Mesendoderm (in vitro differentiated cells): Measurements from ENCODE around the gene PRPS1L1.

ENCODE experiments used
- DNase-seq: peaks from one replicate; pipeline ENCODE4 v3.0.0; 2013
- H2AK5ac ChIP-seq: 2 replicates; pipeline ENCODE4 v1.6.1; 2013; ENCODE audit warnings: low read length, inconsistent platforms
- H2BK120ac ChIP-seq: 2 replicates; pipeline ENCODE4 v1.6.1; 2013; ENCODE audit warnings: low read depth, mild to moderate bottlenecking, low read length, moderate library complexity, mixed read lengths
- H2BK15ac ChIP-seq: replicated peaks from 2 replicates; pipeline ENCODE4 v1.6.1; 2013; ENCODE audit warnings: low read depth, mild to moderate bottlenecking, moderate library complexity
- H2BK5ac ChIP-seq: 2 replicates; pipeline ENCODE4 v1.6.1; 2013; ENCODE audit warnings: low read length, inconsistent platforms
- H3K18ac ChIP-seq: 2 replicates; pipeline ENCODE4 v1.6.1; 2013; ENCODE audit warnings: mild to moderate bottlenecking, low read length, mixed read lengths
- H3K23ac ChIP-seq: one replicate; pipeline ENCODE4 v1.6.1; 2013; ENCODE audit warnings: low read length
- H3K27ac ChIP-seq: 2 replicates; pipeline ENCODE4 v1.5.1; 2013; ENCODE audit warnings: low read depth, mild to moderate bottlenecking, inconsistent platforms, low read length, moderate library complexity
- H3K27me3 ChIP-seq: 2 replicates; pipeline ENCODE4 v1.6.1; 2013; ENCODE audit warnings: low read length, control low read depth, mild to moderate bottlenecking, inconsistent platforms; ENCODE audit not compliant: insufficient read depth, poor library complexity
- H3K36me3 ChIP-seq: 2 replicates; pipeline ENCODE4 v1.6.1; 2013; ENCODE audit warnings: low read length, inconsistent platforms; ENCODE audit not compliant: control insufficient read depth, insufficient read depth
- H3K4ac ChIP-seq: one replicate; pipeline ENCODE4 v1.6.1; 2013; ENCODE audit warnings: low read depth, mild to moderate bottlenecking, low read length, moderate library complexity
- H3K4me1 ChIP-seq: 2 replicates; pipeline ENCODE4 v1.6.1; 2013; ENCODE audit warnings: low read depth, low read length, inconsistent platforms; ENCODE audit not compliant: control insufficient read depth
- H3K4me2 ChIP-seq: 2 replicates; pipeline ENCODE4 v1.6.1; 2013; ENCODE audit warnings: low read length
- H3K4me3 ChIP-seq: 2 replicates; pipeline ENCODE4 v1.5.1; 2013; ENCODE audit warnings: mild to moderate bottlenecking, low read length
- H3K56ac ChIP-seq: one replicate; pipeline ENCODE4 v1.6.1; 2013; ENCODE audit warnings: low read length
- H3K79me1 ChIP-seq: 2 replicates; pipeline ENCODE4 v1.6.1; 2013; ENCODE audit warnings: low read length, inconsistent platforms
- H3K79me2 ChIP-seq: 2 replicates; pipeline ENCODE4 v1.6.1; 2013; ENCODE audit warnings: mild to moderate bottlenecking, low read length; ENCODE audit not compliant: control insufficient read depth, insufficient read depth
- H3K9ac ChIP-seq: 2 replicates; pipeline ENCODE4 v1.6.1; 2013; ENCODE audit warnings: low read length, inconsistent platforms
- H4K5ac ChIP-seq: one replicate; pipeline ENCODE4 v1.6.1; 2013; ENCODE audit warnings: low read length
- H4K8ac ChIP-seq: one replicate; pipeline ENCODE4 v1.6.1; 2013; ENCODE audit warnings: low read depth, mild to moderate bottlenecking, control low read depth, low read length, moderate library complexity
- WGBS: extraction: QIAGEN DNeasy Blood & Tissue Kit; methylation state at CpG from one replicate; pipeline ENCODE4 v1.1.7; 2013; ENCODE audit warnings: low lambda C conversion rate, missing lambda C conversion rate; ENCODE audit not compliant: insufficient coverage; ENCODE audit errors: extremely low coverage; 5-methylcytosine and 5-hydroxymethylcytosine counted together

PRPS1L1 gene

DNA sequence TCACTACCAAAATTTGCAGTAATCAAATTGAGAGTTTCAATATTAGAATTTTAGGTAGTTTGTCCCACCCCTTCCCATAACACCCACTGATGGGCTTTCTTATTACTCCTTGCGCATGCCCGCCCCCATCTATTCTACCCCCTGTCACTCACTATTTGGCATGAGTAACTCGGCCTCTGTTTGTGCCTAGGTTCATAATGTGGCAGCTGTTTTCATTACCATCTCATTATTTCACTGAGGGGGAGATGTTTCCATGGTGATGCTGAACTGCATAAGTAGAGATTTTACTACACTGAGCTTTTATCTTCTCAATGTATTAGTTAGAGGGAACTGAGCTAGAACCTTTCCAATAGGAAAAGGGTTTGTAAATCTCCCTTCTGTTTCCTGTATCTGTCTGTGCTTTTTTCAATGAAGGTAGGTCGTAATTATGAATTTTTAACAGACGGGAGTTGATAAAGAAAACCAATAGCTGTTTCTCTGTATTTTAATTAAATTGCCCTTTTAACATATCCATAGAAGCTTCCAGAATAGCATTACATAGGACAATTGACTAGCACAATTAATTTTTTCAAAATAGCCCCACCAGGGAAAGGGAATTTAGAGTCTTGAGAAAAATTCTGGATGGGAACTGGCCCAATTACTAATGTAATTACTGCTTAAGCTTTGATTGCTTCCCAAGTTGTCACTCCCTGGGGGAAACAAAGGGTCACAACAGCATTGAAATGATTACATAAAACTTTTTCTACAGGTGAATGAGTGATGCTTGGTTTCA is 33.4 kb downstream of the PRPS1L1 start:
- no peak for DNase-seq
- H2BK120ac ChIP-seq: no peak overlapping the region
- H3K4me1 ChIP-seq: no peaks in the 10 kb centered on the region
- no peaks in the 10 kb centered on the region for H3K27me3 ChIP-seq
- H2BK15ac ChIP-seq: no peak overlapping the region
- H3K27ac ChIP-seq: no peak overlapping the region
- H3K36me3 ChIP-seq: no peaks in the 10 kb centered on the region
- H4K8ac ChIP-seq: no peak overlapping the region
- no CpG with 5 or more reads among the region's 5 CpGs for WGBS
- no peak overlapping the region for H2AK5ac ChIP-seq
- H3K56ac ChIP-seq: no peak overlapping the region
- no peak overlapping the region for H3K4ac ChIP-seq
- no peak overlapping the region for H3K4me2 ChIP-seq
- H3K23ac ChIP-seq: no peak overlapping the region
- H3K4me3 ChIP-seq: no peak overlapping the region
- H3K9ac ChIP-seq: no peak overlapping the region
- no peak overlapping the region for H2BK5ac ChIP-seq
- no peaks in the 10 kb centered on the region for H3K79me1 ChIP-seq
- no peak overlapping the region for H4K5ac ChIP-seq
- no peak overlapping the region for H3K18ac ChIP-seq
- no peaks in the 10 kb centered on the region for H3K79me2 ChIP-seq

GRCh38 chr7:17991866-17992648 is 35.6 kb downstream of the PRPS1L1 start:
- H3K9ac ChIP-seq: no peak overlapping the region
- H4K8ac ChIP-seq: no peak overlapping the region
- no peak overlapping the region for H2BK120ac ChIP-seq
- no peak overlapping the region for H3K23ac ChIP-seq
- H3K27ac ChIP-seq: no peak overlapping the region
- H3K4me2 ChIP-seq: no peak overlapping the region
- no peak overlapping the region for H4K5ac ChIP-seq
- H3K27me3 ChIP-seq: no peaks in the 10 kb centered on the region
- no peak overlapping the region for H2BK5ac ChIP-seq
- H3K79me1 ChIP-seq: no peaks in the 10 kb centered on the region
- no peak overlapping the region for H3K56ac ChIP-seq
- H3K18ac ChIP-seq: no peak overlapping the region
- no peaks in the 10 kb centered on the region for H3K79me2 ChIP-seq
- no peak overlapping the region for H2BK15ac ChIP-seq
- DNase-seq: peak; percentile 46
- no peak overlapping the region for H3K4me3 ChIP-seq
- no peak overlapping the region for H2AK5ac ChIP-seq
- H3K4ac ChIP-seq: no peak overlapping the region
- H3K36me3 ChIP-seq: no peaks in the 10 kb centered on the region
- WGBS: no CpG with 5 or more reads among the region's 13 CpGs
- no peaks in the 10 kb centered on the region for H3K4me1 ChIP-seq

GRCh38 chr7:17990761-17991160 is 36.9 kb downstream of the PRPS1L1 start:
- Histone ChIP-seq H4K8ac (no peak overlapping the region), H3K23ac (no peak overlapping the region), H3K79me1 (no peaks in the 10 kb centered on the region), H3K56ac (no peak overlapping the region), H2BK120ac (no peak overlapping the region), H3K4ac (no peak overlapping the region), H2BK15ac (no peak overlapping the region), H3K4me1 (no peaks in the 10 kb centered on the region), H3K27ac (no peak overlapping the region), H4K5ac (no peak overlapping the region), H2AK5ac (no peak overlapping the region), H3K9ac (no peak overlapping the region), H2BK5ac (no peak overlapping the region), H3K79me2 (no peaks in the 10 kb centered on the region), H3K4me2 (no peak overlapping the region), H3K27me3 (no peaks in the 10 kb centered on the region), H3K36me3 (no peaks in the 10 kb centered on the region), H3K4me3 (no peak overlapping the region), H3K18ac (no peak overlapping the region)
- DNase-seq: no peak
- no CpG with 5 or more reads among the region's 3 CpGs for WGBS

- no peak overlapping the region for H2AK5ac ChIP-seq
- no peak overlapping the region for H3K27ac ChIP-seq
- H3K79me2 ChIP-seq: no peaks in the 10 kb centered on the region
- no peak overlapping the region for H3K18ac ChIP-seq
- no peak overlapping the region for H3K23ac ChIP-seq
- no peak overlapping the region for H2BK5ac ChIP-seq
- H3K36me3 ChIP-seq: no peaks in the 10 kb centered on the region
- H4K8ac ChIP-seq: no peak overlapping the region
- H3K9ac ChIP-seq: no peak overlapping the region
- no peaks in the 10 kb centered on the region for H3K4me1 ChIP-seq
- H3K27me3 ChIP-seq: no peaks in the 10 kb centered on the region
- WGBS: no CpG with 5 or more reads among the region's 5 CpGs
- no peak overlapping the region for H2BK15ac ChIP-seq
- H3K4me3 ChIP-seq: no peak overlapping the region
- no peak overlapping the region for H3K4me2 ChIP-seq
- no peaks in the 10 kb centered on the region for H3K79me1 ChIP-seq
- no peak overlapping the region for H3K56ac ChIP-seq
- peak; percentile 25 for DNase-seq
- no peak overlapping the region for H4K5ac ChIP-seq
- H2BK120ac ChIP-seq: no peak overlapping the region
- H3K4ac ChIP-seq: no peak overlapping the region
Measured at GRCh38 chr7:17989546-17989945, 38.1 kb downstream of the PRPS1L1 start.

DNA sequence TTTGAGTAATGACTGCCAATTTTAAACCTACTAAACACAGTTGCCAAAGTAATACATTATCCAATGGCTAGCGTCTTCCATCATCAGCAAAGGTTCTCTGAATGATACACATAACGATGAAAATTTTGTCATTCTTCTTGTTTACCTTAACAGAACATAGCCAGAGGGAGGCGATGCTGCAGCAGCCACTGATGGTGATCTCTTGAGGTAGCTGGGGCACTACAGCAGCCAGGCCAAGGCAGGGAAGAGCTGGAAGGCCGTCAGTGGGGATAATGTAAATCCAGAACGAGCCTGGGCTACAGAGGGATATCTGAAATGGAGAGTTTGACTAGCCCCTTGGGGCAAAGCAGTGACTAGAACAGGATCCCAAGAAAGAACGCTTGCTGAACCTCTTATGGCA is 38.8 kb downstream of the PRPS1L1 start:
- no peaks in the 10 kb centered on the region for H3K27me3 ChIP-seq
- DNase-seq: no peak
- no peak overlapping the region for H4K5ac ChIP-seq
- WGBS: no CpG with 5 or more reads among the region's 6 CpGs
- no peak overlapping the region for H3K9ac ChIP-seq
- H3K23ac ChIP-seq: no peak overlapping the region
- H2BK15ac ChIP-seq: no peak overlapping the region
- no peaks in the 10 kb centered on the region for H3K79me1 ChIP-seq
- H3K4me1 ChIP-seq: no peaks in the 10 kb centered on the region
- no peak overlapping the region for H3K4ac ChIP-seq
- H3K79me2 ChIP-seq: no peaks in the 10 kb centered on the region
- H3K27ac ChIP-seq: no peak overlapping the region
- no peak overlapping the region for H2AK5ac ChIP-seq
- H2BK120ac ChIP-seq: no peak overlapping the region
- no peak overlapping the region for H3K4me3 ChIP-seq
- no peak overlapping the region for H3K18ac ChIP-seq
- no peak overlapping the region for H3K56ac ChIP-seq
- H4K8ac ChIP-seq: no peak overlapping the region
- H2BK5ac ChIP-seq: no peak overlapping the region
- H3K36me3 ChIP-seq: no peaks in the 10 kb centered on the region
- no peak overlapping the region for H3K4me2 ChIP-seq
